Urinary bladder (tissue), 4 donors: Measurements from ENCODE around the gene CCS. TPM values are rescaled to one million over a fixed set of nuclear protein-coding genes. Genes with fewer than 3 reads are reported as not detected.

Experiments
- DNase-seq: peaks from one replicate; pipeline ENCODE4 v3.0.0-alpha.2; 2015; ENCODE audit errors: extremely low spot score
- H3K27ac ChIP-seq: one replicate; pipeline ENCODE4 v1.5.1; 2013; ENCODE audit warnings: low read depth, mild to moderate bottlenecking, moderate library complexity
- H3K36me3 ChIP-seq: one replicate; pipeline ENCODE4 v1.6.1; 2013; ENCODE audit warnings: mild to moderate bottlenecking, moderate library complexity; ENCODE audit not compliant: insufficient read depth
- H3K4me1 ChIP-seq: one replicate; pipeline ENCODE4 v1.6.1; 2013; ENCODE audit warnings: mild to moderate bottlenecking, moderate library complexity; ENCODE audit not compliant: insufficient read depth
- H3K4me3 ChIP-seq: one replicate; pipeline ENCODE4 v1.5.1; 2013; ENCODE audit warnings: low read depth, low read length
- WGBS: extraction: QIAGEN DNeasy Blood & Tissue Kit; methylation state at CpG from one replicate; pipeline ENCODE4 v1.1.7; 2013; 5-methylcytosine and 5-hydroxymethylcytosine counted together
- polyA plus RNA-seq: library from polyadenylated mRNA; stranded (reverse); fragments of 200-250 nt; gene quantifications from one replicate; pipeline ENCODE4 v1.2.3, GENCODE V29; 2013
- total RNA-seq: library from RNA; depleted of rRNA; stranded (reverse); fragments of >200 nt; gene quantifications from one replicate; pipeline ENCODE4 v1.2.3, GENCODE V29; 2014
- donor health status: healthy with polysubstance abuse.
- donor health status: healthy.

The CCS gene
- total and polyA plus RNA-seq, 2 donors: 31.7 to 64.7 TPM

- Histone ChIP-seq H3K36me3 (no peaks in the 10 kb centered on the region), H3K4me3 (no peak overlapping the region), H3K4me1 (no peaks in the 10 kb centered on the region), H3K27ac (no peak overlapping the region)
- 74% methylated on average over 5 of the region's 5 CpGs for WGBS
- no peak for DNase-seq
Measured at GRCh38 chr11:66554602-66555001, 38.4 kb upstream of the CCS start.

- no peak overlapping the region for H3K4me3 ChIP-seq
- DNase-seq: no peak
- H3K4me1 ChIP-seq: no peaks in the 10 kb centered on the region
- H3K36me3 ChIP-seq: no peaks in the 10 kb centered on the region
- WGBS: 72% methylated on average over 3 of the region's 3 CpGs
- H3K27ac ChIP-seq: no peak overlapping the region
Measured at GRCh38 chr11:66555416-66555815, 37.6 kb upstream of the CCS start.

DNA sequence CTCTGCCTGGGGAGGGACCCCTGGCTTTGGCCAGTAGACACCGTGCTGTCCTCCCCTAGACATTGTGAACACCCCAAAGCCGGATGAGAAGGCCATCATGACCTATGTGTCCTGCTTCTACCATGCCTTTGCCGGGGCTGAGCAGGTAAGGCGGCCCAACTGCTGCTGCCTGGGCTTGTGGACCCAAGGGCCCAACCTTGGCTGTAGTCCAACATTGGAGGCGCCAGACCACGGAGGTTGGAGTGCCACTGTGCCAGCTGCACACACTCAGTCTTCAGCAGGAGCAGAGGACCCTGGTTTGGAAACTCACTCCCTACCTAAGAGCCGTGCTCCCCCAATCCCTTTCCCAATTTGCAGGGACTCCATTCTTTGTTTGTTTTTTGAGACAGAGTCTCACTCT lies 36.9 kb upstream of the CCS start:
- 87% methylated on average over 7 of the region's 7 CpGs for WGBS
- DNase-seq: no peak
- Histone ChIP-seq H3K4me1 (no peaks in the 10 kb centered on the region), H3K4me3 (no peak overlapping the region), H3K27ac (no peak overlapping the region), H3K36me3 (no peaks in the 10 kb centered on the region)

DNA sequence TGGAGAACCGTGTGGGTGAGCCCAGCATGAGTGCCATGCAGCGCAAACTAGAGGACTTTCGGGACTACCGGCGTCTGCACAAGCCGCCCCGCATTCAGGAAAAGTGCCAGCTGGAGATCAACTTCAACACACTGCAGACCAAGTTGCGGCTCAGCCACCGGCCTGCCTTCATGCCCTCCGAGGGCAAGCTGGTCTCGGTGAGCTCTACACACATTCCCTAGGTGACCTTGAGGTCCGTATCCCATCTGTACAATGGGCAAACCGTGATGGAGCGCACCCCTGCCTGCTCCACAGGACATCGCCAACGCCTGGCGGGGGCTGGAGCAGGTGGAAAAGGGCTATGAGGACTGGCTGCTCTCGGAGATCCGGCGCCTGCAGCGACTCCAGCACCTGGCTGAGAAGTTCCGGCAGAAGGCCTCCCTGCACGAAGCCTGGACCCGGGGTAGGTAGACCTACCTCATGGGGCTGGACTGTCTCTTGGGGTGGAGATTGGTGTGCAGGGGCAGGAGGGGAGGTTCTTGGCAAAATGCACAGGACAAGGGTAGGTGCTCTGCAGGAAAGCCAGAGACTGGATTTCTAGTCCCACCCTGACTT lies 35.2 kb upstream of the CCS start:
- WGBS: 91% methylated on average over 24 of the region's 24 CpGs
- Histone ChIP-seq H3K4me1 (no peaks in the 10 kb centered on the region), H3K36me3 (no peaks in the 10 kb centered on the region), H3K27ac (no peak overlapping the region), H3K4me3 (no peak overlapping the region)
- DNase-seq: no peak

DNA sequence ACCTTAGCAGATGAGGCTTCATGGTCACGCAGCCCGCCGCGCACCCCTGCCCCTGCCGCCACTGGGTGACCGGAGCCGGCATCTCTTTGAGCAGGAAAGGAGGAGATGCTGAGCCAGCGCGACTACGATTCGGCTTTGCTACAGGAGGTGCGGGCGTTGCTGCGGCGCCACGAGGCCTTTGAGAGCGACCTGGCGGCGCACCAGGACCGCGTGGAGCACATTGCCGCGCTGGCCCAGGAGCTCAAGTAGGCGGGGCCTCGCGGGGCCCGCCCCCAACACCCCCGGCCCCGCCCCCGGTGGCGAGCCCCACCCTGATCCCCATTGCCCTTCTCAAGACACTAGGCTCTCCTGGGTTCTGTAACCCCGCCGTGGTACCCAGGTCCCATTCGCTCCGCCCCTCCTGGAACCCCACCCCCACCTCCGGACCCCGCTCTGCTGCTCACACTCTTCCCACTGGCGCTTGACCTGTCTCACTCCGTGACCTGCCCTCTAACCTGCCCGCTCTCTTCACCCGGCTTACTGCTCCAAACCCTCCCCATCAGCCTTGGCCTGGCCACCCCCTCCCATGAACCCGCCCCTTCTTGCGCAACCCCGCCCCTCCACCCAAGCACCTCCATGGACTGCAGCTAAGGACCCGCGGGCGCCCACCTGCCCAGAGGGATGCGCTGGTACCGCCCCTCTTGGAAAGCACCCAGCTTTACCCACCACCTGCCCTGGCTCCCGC lies 33.7 kb upstream of the CCS start:
- DNase-seq: no peak
- H3K27ac ChIP-seq: no peak overlapping the region
- WGBS: 14% methylated on average over 50 of the region's 50 CpGs
- H3K4me3 ChIP-seq: no peak overlapping the region
- no peaks in the 10 kb centered on the region for H3K36me3 ChIP-seq
- H3K4me1 ChIP-seq: no peaks in the 10 kb centered on the region

DNA sequence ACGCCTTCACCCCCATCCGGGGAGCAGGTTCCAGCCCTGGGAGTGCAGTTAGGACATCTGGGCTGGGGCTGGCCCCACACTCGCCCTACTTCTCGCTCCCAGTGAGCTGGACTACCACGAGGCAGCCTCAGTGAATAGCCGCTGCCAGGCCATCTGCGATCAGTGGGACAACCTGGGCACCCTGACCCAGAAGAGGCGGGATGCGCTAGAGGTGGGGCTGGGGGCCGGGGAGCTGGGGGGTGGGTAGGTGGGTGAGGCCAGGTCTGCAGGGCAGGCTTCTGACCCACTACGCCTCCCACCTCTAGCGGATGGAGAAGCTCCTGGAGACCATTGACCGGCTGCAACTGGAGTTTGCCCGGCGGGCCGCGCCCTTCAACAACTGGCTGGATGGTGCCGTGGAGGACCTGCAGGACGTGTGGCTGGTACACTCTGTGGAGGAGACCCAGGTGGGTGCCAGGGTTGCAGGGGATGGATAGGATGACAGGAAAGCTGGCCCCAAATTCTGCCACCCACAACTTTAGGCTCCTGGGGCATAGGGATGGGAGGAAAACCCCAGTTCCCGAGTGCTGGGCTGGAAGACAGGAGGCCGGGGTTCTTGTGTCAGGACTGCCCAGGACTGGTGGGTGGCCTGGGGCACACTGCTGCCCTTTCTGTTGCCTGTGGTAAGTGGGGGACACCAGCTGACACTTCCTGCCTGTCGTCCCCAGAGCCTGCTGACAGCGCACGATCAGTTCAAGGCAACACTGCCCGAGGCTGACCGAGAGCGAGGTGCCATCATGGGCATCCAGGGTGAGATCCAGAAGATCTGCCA lies 32.9 kb upstream of the CCS start:
- DNase-seq: no peak
- 81% methylated on average over 27 of the region's 27 CpGs for WGBS
- no peaks in the 10 kb centered on the region for H3K36me3 ChIP-seq
- no peak overlapping the region for H3K4me3 ChIP-seq
- H3K4me1 ChIP-seq: no peaks in the 10 kb centered on the region
- no peak overlapping the region for H3K27ac ChIP-seq

- 76% methylated on average over 14 of the region's 14 CpGs for WGBS
- Histone ChIP-seq H3K4me1 (no peaks in the 10 kb centered on the region), H3K4me3 (no peak overlapping the region), H3K36me3 (no peaks in the 10 kb centered on the region), H3K27ac (no peak overlapping the region)
- DNase-seq: no peak
Measured at GRCh38 chr11:66561178-66561974, 31.6 kb upstream of the CCS start.

- WGBS: 91% methylated on average over 9 of the region's 9 CpGs
- H3K36me3 ChIP-seq: no peaks in the 10 kb centered on the region
- DNase-seq: no peak
- H3K4me3 ChIP-seq: no peak overlapping the region
- no peak overlapping the region for H3K27ac ChIP-seq
- H3K4me1 ChIP-seq: no peaks in the 10 kb centered on the region
Measured at GRCh38 chr11:66561975-66562248, 31.1 kb upstream of the CCS start.

GRCh38 chr11:66562275-66562674 lies 30.7 kb upstream of the CCS start:
- DNase-seq: no peak
- no peak overlapping the region for H3K27ac ChIP-seq
- 82% methylated on average over 2 of the region's 2 CpGs for WGBS
- no peaks in the 10 kb centered on the region for H3K4me1 ChIP-seq
- H3K36me3 ChIP-seq: no peaks in the 10 kb centered on the region
- no peak overlapping the region for H3K4me3 ChIP-seq

- H3K4me3 ChIP-seq: no peak overlapping the region
- peaks cover under 1% of the 10 kb centered on the region for H3K4me1 ChIP-seq
- WGBS: 91% methylated on average over 20 of the region's 20 CpGs
- DNase-seq: no peak
- no peak overlapping the region for H3K27ac ChIP-seq
- H3K36me3 ChIP-seq: no peaks in the 10 kb centered on the region
Measured at GRCh38 chr11:66562907-66563583, 29.9 kb upstream of the CCS start.

DNA sequence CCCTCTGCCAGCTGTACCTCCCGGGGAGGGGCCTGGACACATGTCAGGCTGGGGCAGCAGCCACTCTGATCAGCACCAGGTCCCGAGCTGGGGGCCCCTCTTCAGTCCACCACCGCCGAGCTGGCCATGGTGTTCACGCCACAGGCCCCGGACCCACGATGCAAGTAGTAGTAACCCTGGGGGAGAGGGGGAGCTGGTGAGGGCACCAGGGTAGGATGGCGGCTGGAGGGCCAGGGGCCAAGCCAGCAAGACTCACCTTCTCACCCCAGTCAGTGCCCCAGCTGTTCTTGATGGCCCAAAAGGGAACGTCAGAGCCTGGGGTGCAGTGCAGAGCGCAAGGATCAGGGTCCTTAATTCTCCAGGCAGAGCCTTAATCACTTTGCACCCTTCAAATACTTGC lies 29.2 kb upstream of the CCS start:
- peaks cover 2% of the 10 kb centered on the region for H3K4me1 ChIP-seq
- no peak overlapping the region for H3K27ac ChIP-seq
- WGBS: 91% methylated on average over 10 of the region's 10 CpGs
- H3K4me3 ChIP-seq: no peak overlapping the region
- H3K36me3 ChIP-seq: no peaks in the 10 kb centered on the region
- no peak for DNase-seq

- no peak overlapping the region for H3K4me3 ChIP-seq
- 90% methylated on average over 14 of the region's 14 CpGs for WGBS
- H3K36me3 ChIP-seq: no peaks in the 10 kb centered on the region
- H3K27ac ChIP-seq: no peak overlapping the region
- no peak for DNase-seq
- H3K4me1 ChIP-seq: peaks cover 2% of the 10 kb centered on the region
Measured at GRCh38 chr11:66564538-66564937, 28.4 kb upstream of the CCS start.

- Histone ChIP-seq H3K4me1 (peaks cover 2% of the 10 kb centered on the region), H3K36me3 (no peaks in the 10 kb centered on the region), H3K4me3 (no peak overlapping the region), H3K27ac (no peak overlapping the region)
- DNase-seq: no peak
- 94% methylated on average over 5 of the region's 5 CpGs for WGBS
Measured at GRCh38 chr11:66564984-66565383, 28.0 kb upstream of the CCS start.
